Bronchial epithelial cell (primary cell): ENCODE results near the gene CDH26. TPM values are rescaled to one million over a fixed set of nuclear protein-coding genes. Genes with fewer than 3 reads are reported as not detected.
"Not testable (repeated sequence)": the region's sequence is repeated elsewhere in the genome, so short reads cannot be mapped to it uniquely, and the experiment has no call there.

ENCODE experiments used
- DNase-seq: peaks from one replicate; pipeline ENCODE4 v3.0.0-alpha.2; 2010; ENCODE audit warnings: low read depth
- FAIRE-seq: peaks from 2 replicates; lab custom pipeline; 2011; peaks lifted over from hg19 to GRCh38; lab: Jason Lieb, UNC
- H3K27me3 ChIP-seq: 2 replicates; pipeline ENCODE4 v1.5.1; 2011; ENCODE audit warnings: low read length; ENCODE audit not compliant: control insufficient read depth, insufficient read depth
- H3K36me3 ChIP-seq: 2 replicates; pipeline ENCODE4 v1.5.1; 2011; ENCODE audit warnings: low read length; ENCODE audit not compliant: control insufficient read depth, insufficient read depth
- H3K4me3 ChIP-seq: 2 replicates; pipeline ENCODE4 v1.5.1; 2011; ENCODE audit warnings: mild to moderate bottlenecking, low read depth, low read length, control low read depth
- CTCF ChIP-seq: IDR thresholded peaks from 2 replicates; pipeline ENCODE4 v1.5.1; 2011; ENCODE audit warnings: mild to moderate bottlenecking, moderate library complexity, low read length, control low read depth, inconsistent platforms; ENCODE audit not compliant: insufficient read depth, severe bottlenecking
- total RNA-seq: library from RNA; depleted of rRNA; stranded (reverse); fragments of >200 nt; gene quantifications from 2 replicates; pipeline ENCODE4 v1.2.1, GENCODE V29; 2014

The CDH26 gene
- total RNA-seq, 1 donor from 2014 or later, result 2.4 TPM

GRCh38 chr20:60036746-60037499, 78.7 kb downstream of the CDH26 start:
- H3K36me3 ChIP-seq, result no peaks in the 10 kb centered on the region
- FAIRE-seq (peak; percentile 70), DNase-seq (peak; percentile 21)
- TF ChIP-seq CTCF, result no peak
- H3K4me3 ChIP-seq, result no peak overlapping the region
- H3K27me3 ChIP-seq, result no peaks in the 10 kb centered on the region

- H3K4me3 ChIP-seq, result no peak overlapping the region
- H3K27me3 ChIP-seq, result no peaks in the 10 kb centered on the region
- DNase-seq, result no peak
- FAIRE-seq, result no peak
- TF ChIP-seq CTCF, result no peak
- no peaks in the 10 kb centered on the region for H3K36me3 ChIP-seq
Observed at GRCh38 chr20:60038400-60039008, 80.3 kb downstream of the CDH26 start.

- TF ChIP-seq CTCF, result no peak
- DNase-seq (no peak), FAIRE-seq (no peak)
- Histone ChIP-seq H3K27me3 (no peaks in the 10 kb centered on the region), H3K4me3 (no peak overlapping the region), H3K36me3 (no peaks in the 10 kb centered on the region)
Observed at GRCh38 chr20:60039526-60039925, 81.3 kb downstream of the CDH26 start.

GRCh38 chr20:60040471-60041162, 82.4 kb downstream of the CDH26 start:
- no peaks in the 10 kb centered on the region for H3K36me3 ChIP-seq
- TF ChIP-seq CTCF, result no peak
- no peaks in the 10 kb centered on the region for H3K27me3 ChIP-seq
- no peak overlapping the region for H3K4me3 ChIP-seq
- no peak for FAIRE-seq
- DNase-seq, result no peak

- DNase-seq (peak; percentile 98), FAIRE-seq (peak; percentile 73)
- not testable (repeated sequence) for H3K36me3 ChIP-seq, H3K27me3 ChIP-seq, H3K4me3 ChIP-seq
Observed at GRCh38 chr20:60041436-60042165, 83.4 kb downstream of the CDH26 start.

GRCh38 chr20:60043435-60043834, 85.2 kb downstream of the CDH26 start:
- no peak for TF ChIP-seq CTCF
- FAIRE-seq (no peak), DNase-seq (no peak)
- Histone ChIP-seq H3K27me3 (no peaks in the 10 kb centered on the region), H3K36me3 (no peaks in the 10 kb centered on the region), H3K4me3 (no peak overlapping the region)
